Chondrocyte (in vitro differentiated cells): ENCODE measurements around the gene PPP2R5E. TPM values are rescaled to one million over a fixed set of nuclear protein-coding genes. Genes with fewer than 3 reads are reported as not detected.
"Not testable (repeated sequence)": the region's sequence is repeated elsewhere in the genome, so short reads cannot be mapped to it uniquely, and the experiment has no call there.

Experiments
- DNase-seq: peaks from one replicate; pipeline ENCODE4 v3.0.0; 2021; ENCODE audit warnings: mixed read lengths, low spot score
- H3K27ac Mint-ChIP-seq: one replicate; pipeline ENCODE4 v1.8.0; 2021; ENCODE audit warnings: mild to moderate bottlenecking, moderate library complexity, mixed read lengths; ENCODE audit not compliant: unreplicated experiment
- H3K27me3 Mint-ChIP-seq: 2 replicates; pipeline ENCODE4 v1.8.0; 2021; ENCODE audit warnings: low read depth, mixed read lengths
- H3K36me3 Mint-ChIP-seq: 2 replicates; pipeline ENCODE4 v1.8.0; 2021; ENCODE audit warnings: low read depth, mixed read lengths
- H3K4me1 Mint-ChIP-seq: 2 replicates; pipeline ENCODE4 v1.8.0; 2021; ENCODE audit warnings: low read depth, mild to moderate bottlenecking, mixed read lengths
- H3K4me3 Mint-ChIP-seq: one replicate; pipeline ENCODE4 v1.8.0; 2021; ENCODE audit warnings: mild to moderate bottlenecking, moderate library complexity, mixed read lengths; ENCODE audit not compliant: unreplicated experiment
- H3K9me3 Mint-ChIP-seq: 2 replicates; pipeline ENCODE4 v1.8.0; 2021; ENCODE audit warnings: low read depth, mixed read lengths
- long read RNA-seq: library from polyadenylated mRNA; stranded (forward); transcript quantifications from one replicate; pipeline ENCODE4 v2.0.0, GENCODE V29; 2021
- total RNA-seq: library from RNA; stranded (reverse); gene quantifications from 3 replicates; pipeline ENCODE4 v1.2.1, GENCODE V29; 2021
- TF ChIP-seq, protein P1 (sequence below): fragments of 200-600 bp; sonication (generic); IDR thresholded peaks from 2 replicates; pipeline ENCODE4 v1.5.0; 2021; ENCODE audit warnings: antibody characterized with exemption, mild to moderate bottlenecking, moderate library complexity

The PPP2R5E gene
- 39.9 to 43.3 TPM (median 43.2 TPM) in 3 replicates for total RNA-seq
- long read RNA-seq, full-length matches to known transcripts: 65 of 92 reads
- long read RNA-seq, partial matches to known transcripts: 1 of 92 reads
- long read RNA-seq, other reads (novel, unspliced or antisense): 26 of 92 reads

DNA sequence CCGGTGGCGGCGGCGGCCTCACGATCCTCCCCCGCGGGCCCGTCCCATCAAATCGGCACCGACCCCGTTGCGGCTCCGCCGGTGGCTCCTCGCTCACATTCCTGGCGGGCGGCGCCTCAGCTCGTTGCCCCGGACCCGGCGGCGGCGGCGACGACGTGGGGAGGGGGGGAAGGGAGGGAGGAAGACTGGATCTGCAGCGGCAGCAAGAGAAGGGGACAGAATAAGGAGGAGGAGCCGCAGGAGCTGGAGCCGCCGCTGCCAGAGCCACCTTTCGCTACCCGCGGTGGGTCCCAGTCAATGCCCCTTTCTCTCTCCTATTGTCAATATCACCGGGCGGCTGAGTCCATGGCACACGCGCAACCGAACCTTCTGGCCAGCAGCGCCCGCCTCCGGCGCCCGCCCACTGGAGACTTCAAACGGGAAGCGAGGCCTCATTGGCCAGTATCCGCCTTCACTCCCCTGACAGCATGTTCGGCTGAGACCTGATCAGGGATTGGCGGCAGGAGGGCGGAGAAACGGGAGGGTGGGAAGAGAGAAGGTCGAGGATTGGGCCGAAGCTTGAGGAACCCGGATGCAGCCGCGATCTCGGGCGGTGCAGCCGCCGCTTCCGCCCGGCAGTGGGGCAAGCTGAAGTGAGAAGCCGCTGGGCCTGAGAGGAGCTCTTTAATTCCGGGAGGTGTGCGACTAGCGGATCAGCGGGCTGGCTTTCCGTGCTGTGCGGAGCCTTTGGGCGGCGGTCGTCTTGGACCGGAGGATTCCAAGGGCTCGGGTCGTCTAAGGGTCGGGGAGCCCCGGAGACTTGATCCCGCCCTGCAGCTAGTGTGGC lies at the start of gene PPP2R5E:
Gene PPP2R5E, minus strand, starts transcription at position 378 of the 826 bp plus-strand sequence. CDS start 3,692 bp downstream, outside the sequence.
- DNase-seq: peak; percentile 98
- TF ChIP-seq, protein P1, sequence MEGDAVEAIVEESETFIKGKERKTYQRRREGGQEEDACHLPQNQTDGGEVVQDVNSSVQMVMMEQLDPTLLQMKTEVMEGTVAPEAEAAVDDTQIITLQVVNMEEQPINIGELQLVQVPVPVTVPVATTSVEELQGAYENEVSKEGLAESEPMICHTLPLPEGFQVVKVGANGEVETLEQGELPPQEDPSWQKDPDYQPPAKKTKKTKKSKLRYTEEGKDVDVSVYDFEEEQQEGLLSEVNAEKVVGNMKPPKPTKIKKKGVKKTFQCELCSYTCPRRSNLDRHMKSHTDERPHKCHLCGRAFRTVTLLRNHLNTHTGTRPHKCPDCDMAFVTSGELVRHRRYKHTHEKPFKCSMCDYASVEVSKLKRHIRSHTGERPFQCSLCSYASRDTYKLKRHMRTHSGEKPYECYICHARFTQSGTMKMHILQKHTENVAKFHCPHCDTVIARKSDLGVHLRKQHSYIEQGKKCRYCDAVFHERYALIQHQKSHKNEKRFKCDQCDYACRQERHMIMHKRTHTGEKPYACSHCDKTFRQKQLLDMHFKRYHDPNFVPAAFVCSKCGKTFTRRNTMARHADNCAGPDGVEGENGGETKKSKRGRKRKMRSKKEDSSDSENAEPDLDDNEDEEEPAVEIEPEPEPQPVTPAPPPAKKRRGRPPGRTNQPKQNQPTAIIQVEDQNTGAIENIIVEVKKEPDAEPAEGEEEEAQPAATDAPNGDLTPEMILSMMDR: no peak
- H3K36me3 Mint-ChIP-seq: peaks cover 8% of the 10 kb centered on the region
- H3K9me3 Mint-ChIP-seq: no peaks in the 10 kb centered on the region
- H3K27ac Mint-ChIP-seq: peak within 1 kb of the TSS; percentile 93
- H3K4me3 Mint-ChIP-seq: peak within 1 kb of the TSS; percentile 90
- H3K27me3 Mint-ChIP-seq: no peaks in the 10 kb centered on the region
- peaks cover 29% of the 10 kb centered on the region for H3K4me1 Mint-ChIP-seq

DNA sequence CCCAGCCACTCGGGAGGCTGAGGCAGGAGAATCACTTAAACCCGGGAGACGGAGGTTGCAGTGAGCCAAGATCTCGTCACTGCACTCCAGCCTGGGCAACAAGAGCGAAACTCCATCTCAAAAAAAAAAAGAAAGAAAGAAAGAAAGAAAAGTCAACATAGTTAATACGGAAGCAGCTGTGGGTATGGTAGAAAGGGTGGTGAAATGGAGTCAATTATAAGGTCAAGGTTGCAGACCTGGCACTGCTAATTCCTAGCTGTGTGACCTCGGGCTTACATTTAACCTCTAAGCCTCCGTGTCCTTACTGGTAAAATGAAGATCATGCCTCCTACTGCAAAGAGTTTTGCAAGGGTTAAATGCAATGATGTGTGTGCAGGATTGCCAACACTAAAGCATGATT lies 39.9 kb upstream of the PPP2R5E start:
- not testable (repeated sequence) for DNase-seq, H3K36me3 Mint-ChIP-seq, H3K27ac Mint-ChIP-seq, H3K4me3 Mint-ChIP-seq, H3K9me3 Mint-ChIP-seq, H3K4me1 Mint-ChIP-seq, H3K27me3 Mint-ChIP-seq

DNA sequence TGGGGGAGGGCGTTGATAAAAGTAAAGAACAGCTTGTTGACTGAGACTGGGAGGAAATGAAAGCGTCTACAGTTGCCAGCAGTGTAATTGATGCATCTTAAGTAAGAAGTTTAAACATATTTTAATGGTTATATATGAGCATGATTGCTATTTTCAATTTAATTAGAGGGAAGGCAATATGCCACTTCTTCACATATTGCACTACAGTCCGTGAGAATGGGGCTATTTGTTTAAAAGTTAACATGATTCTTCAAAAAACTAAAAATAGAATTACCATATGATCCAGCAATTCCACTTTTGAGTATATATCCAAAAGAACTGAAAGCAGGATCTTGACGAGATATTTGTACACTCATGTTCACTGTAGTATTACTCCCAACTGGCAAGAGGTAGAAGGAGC lies 38.3 kb upstream of the PPP2R5E start:
- Mint-ChIP-seq H3K36me3 (no peaks in the 10 kb centered on the region), H3K4me1 (no peaks in the 10 kb centered on the region), H3K27me3 (no peaks in the 10 kb centered on the region)

DNA sequence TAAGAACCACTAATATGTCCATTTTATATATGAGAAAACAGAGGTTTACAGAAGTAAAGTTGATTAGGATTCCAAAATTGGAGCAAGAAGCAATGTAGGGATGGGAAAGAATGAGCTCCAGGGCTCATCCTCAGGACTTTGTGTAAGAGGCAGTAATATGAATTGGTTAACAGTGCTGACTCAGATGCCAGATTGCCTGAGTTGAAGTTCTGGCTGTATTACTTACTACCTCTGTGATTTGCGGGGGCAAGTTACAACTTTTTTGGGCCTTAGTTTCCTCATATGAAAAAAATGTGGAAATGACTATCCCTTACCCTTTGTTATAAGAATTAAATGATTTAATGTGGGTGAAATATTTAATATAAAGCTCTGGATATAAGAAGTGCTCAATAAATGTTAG lies 35.1 kb upstream of the PPP2R5E start:
- H3K27me3 Mint-ChIP-seq: no peaks in the 10 kb centered on the region
- H3K36me3 Mint-ChIP-seq: no peaks in the 10 kb centered on the region
- DNase-seq: no peak
- no peak overlapping the region for H3K4me3 Mint-ChIP-seq
- TF ChIP-seq, protein P1: no peak
- H3K27ac Mint-ChIP-seq: no peak overlapping the region
- H3K9me3 Mint-ChIP-seq: no peaks in the 10 kb centered on the region
- H3K4me1 Mint-ChIP-seq: peaks cover 7% of the 10 kb centered on the region

More for the DNA sequence above, 38.3 kb upstream of the PPP2R5E start:
- Mint-ChIP-seq H3K9me3 (no peaks in the 10 kb centered on the region), H3K27ac (no peak overlapping the region), H3K4me3 (no peak overlapping the region)
- TF ChIP-seq, protein P1: no peak
- DNase-seq: no peak

DNA sequence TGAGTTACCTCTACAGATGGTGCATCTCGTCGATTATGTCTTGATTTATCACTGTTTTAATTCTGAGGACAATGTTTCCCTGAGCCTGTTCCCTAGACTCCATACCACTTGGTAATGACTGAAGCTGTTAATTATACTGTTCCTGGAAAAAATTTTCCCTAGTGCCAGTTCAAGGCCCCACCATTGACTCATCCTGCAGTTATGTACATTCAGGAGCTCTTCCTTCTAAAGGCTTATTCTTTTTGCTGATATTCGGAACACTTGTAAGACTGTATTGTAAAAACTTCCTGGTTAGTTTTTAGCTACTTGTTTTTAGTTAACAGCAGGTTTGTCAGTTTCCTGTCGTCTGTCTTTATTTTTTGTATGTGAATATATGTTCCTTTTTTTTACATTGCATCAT lies 30.4 kb upstream of the PPP2R5E start:
- no peak overlapping the region for H3K27ac Mint-ChIP-seq
- no peaks in the 10 kb centered on the region for H3K9me3 Mint-ChIP-seq
- DNase-seq: no peak

More for the DNA sequence above, 30.4 kb upstream of the PPP2R5E start:
- Mint-ChIP-seq H3K4me1 (peaks cover 7% of the 10 kb centered on the region), H3K4me3 (no peak overlapping the region), H3K27me3 (no peaks in the 10 kb centered on the region), H3K36me3 (no peaks in the 10 kb centered on the region)
- TF ChIP-seq, protein P1: no peak
